ENCODE data around the gene KBTBD3. TPM values are rescaled to one million over a fixed set of nuclear protein-coding genes. Genes with fewer than 3 reads are reported as not detected.
A peak's percentile ranks its signal among the peaks of the same experiment; 100 is the strongest.

KBTBD3 gene
- polyA plus RNA-seq, 2 of the 4 experiments (the other 2 are of a cell fraction) = 3.7 to 6.9 TPM

DNA sequence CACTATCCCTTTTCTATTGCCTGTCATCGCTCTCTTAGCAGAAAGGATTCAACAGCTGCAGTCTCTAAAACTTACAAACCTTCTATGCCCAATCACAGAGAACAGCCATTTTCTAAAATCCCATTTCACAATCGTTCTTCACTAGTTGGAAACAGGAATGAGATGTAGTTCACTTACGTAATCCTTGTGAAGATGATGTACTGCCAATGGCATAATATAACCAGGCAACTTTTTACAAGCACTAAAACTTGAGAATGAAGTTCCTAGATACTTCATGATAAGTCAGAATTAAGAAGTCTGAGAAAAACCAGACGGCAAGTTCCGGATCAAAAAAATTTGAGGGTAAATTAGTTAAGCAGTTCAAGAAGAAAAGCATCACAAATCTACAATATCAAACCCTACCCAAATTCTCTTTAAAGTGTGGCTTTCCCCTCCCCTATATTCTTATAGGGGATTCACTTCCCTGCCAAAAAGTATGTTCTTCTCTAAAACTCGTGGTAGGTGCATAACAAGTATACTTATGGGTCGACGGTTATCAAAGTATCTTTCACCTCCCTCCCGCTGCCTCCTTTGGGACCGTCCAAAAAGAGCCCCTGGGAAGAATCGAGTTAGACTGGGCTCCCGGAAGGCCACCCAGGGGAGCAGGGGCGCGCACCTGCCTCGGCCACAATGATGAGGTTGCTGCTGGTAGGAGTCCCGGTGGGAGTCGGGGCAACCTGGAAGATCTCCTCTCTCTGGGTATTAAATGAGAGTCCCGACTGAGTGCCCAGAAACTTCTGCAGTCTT, 55.8 kb downstream of the KBTBD3 start:
- TF ChIP-seq FOSB (CRISPR knock-in tag; IDR thresholded peaks at IDR 0.05) (no peak), CTCF (IDR thresholded peaks at IDR 0.05) (no peak), ZFP36 (IDR thresholded peaks at IDR 0.05; ENCODE audit: borderline replicate concordance, partially characterized antibody) (no peak), CEBPB (IDR thresholded peaks at IDR 0.05) (no peak; a peak in 1 of 4 replicates), KDM1A (IDR thresholded peaks at IDR 0.05; ENCODE audit: low read depth) (no peak), POLR2A (IDR thresholded peaks at IDR 0.05; ENCODE audit: low read length) (no peak), HOXA7 (CRISPR knock-in tag; IDR thresholded peaks at IDR 0.05) (no peak), CHD4 (IDR thresholded peaks at IDR 0.05; ENCODE audit: borderline replicate concordance) (no peak)
- TF ChIP-seq, protein P1, sequence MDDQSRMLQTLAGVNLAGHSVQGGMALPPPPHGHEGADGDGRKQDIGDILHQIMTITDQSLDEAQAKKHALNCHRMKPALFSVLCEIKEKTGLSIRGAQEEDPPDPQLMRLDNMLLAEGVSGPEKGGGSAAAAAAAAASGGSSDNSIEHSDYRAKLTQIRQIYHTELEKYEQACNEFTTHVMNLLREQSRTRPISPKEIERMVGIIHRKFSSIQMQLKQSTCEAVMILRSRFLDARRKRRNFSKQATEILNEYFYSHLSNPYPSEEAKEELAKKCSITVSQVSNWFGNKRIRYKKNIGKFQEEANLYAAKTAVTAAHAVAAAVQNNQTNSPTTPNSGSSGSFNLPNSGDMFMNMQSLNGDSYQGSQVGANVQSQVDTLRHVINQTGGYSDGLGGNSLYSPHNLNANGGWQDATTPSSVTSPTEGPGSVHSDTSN (IDR thresholded peaks at IDR 0.05) = no peak
- ChIA-PET POLR2A (no interaction called here), CTCF (no interaction called here)
- ATAC-seq (peak; percentile 24 to 41; a peak in 5 of 6 replicates), FAIRE-seq (no peak), DNase-seq (ENCODE audit: low read depth in 1 of 2, low spot score in 1 of 2) (no peak)
- Histone ChIP-seq H3K4me3 (peak overlapping the region; percentile 72), H3K27ac (peak overlapping the region; percentile 74 to 96), H3K9me3 (no peaks in the 10 kb centered on the region), H3K4me2 (peak overlapping the region; percentile 81), H3K4me1 (peaks cover 21% of the 10 kb centered on the region)
- 29% methylated on average over 15 of the region's 18 CpGs for WGBS (ENCODE audit: missing lambda C conversion rate)

GRCh38 chr11:106017093-106017492, 60.1 kb downstream of the KBTBD3 start:
- 94% methylated on average over 2 of the region's 2 CpGs for WGBS (ENCODE audit: missing lambda C conversion rate)
- FAIRE-seq = no peak
- POLR2A ChIA-PET = no interaction called here

GRCh38 chr11:106015066-106015465, 62.1 kb downstream of the KBTBD3 start:
- POLR2A ChIA-PET = no interaction called here
- Histone ChIP-seq H3K9me3 (no peaks in the 10 kb centered on the region), H3K27ac (no peak overlapping the region), H3K4me3 (no peak overlapping the region), H3K4me2 (no peak overlapping the region), H3K4me1 (peaks cover 10% of the 10 kb centered on the region; the same call in 2 of the 3 replicates)
- CTCF ChIA-PET = no interaction called here
- TF ChIP-seq PHF8 (IDR thresholded peaks at IDR 0.05; ENCODE audit: borderline replicate concordance, low read depth) = no peak
- TF ChIP-seq, protein P2, sequence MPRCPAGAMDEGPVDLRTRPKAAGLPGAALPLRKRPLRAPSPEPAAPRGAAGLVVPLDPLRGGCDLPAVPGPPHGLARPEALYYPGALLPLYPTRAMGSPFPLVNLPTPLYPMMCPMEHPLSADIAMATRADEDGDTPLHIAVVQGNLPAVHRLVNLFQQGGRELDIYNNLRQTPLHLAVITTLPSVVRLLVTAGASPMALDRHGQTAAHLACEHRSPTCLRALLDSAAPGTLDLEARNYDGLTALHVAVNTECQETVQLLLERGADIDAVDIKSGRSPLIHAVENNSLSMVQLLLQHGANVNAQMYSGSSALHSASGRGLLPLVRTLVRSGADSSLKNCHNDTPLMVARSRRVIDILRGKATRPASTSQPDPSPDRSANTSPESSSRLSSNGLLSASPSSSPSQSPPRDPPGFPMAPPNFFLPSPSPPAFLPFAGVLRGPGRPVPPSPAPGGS (IDR thresholded peaks at IDR 0.05) = no peak
- TF ChIP-seq CBX8 (IDR thresholded peaks at IDR 0.05) = no peak
- TF ChIP-seq JUN (IDR thresholded peaks at IDR 0.05) = no peak
- no peak for TF ChIP-seq ZFP36 (IDR thresholded peaks at IDR 0.05; ENCODE audit: borderline replicate concordance, partially characterized antibody)
- no peak for TF ChIP-seq NR3C1 (IDR thresholded peaks at IDR 0.05)
- FAIRE-seq (no peak), DNase-seq (ENCODE audit: low read depth in 1 of 2, low spot score in 1 of 2) (no peak), ATAC-seq (no peak)
- 88% methylated on average over 2 of the region's 2 CpGs for WGBS (ENCODE audit: missing lambda C conversion rate)

More at GRCh38 chr11:106017093-106017492, 60.1 kb downstream of the KBTBD3 start:
- CTCF ChIA-PET = no interaction called here
- H3K4me3 ChIP-seq = no peak overlapping the region
- DNase-seq (ENCODE audit: low read depth in 1 of 2, low spot score in 1 of 2) (no peak), ATAC-seq (no peak)
- H3K4me1 ChIP-seq = peaks cover 21% of the 10 kb centered on the region
- no peak overlapping the region for H3K27ac ChIP-seq
- H3K4me2 ChIP-seq = no peak overlapping the region
- H3K9me3 ChIP-seq = no peaks in the 10 kb centered on the region
- no peak for TF ChIP-seq TFCP2L1 (CRISPR knock-in tag; IDR thresholded peaks at IDR 0.05)
- no peak for TF ChIP-seq HDAC2 (IDR thresholded peaks at IDR 0.05)

GRCh38 chr11:106014620-106015019, 62.5 kb downstream of the KBTBD3 start:
- Histone ChIP-seq H3K27ac (no peak overlapping the region), H3K4me2 (no peak overlapping the region), H3K4me3 (no peak overlapping the region), H3K9me3 (no peaks in the 10 kb centered on the region), H3K4me1 (peaks cover 8% of the 10 kb centered on the region; the same call in 1 of the 3 replicates)
- CTCF ChIA-PET = no interaction called here
- DNase-seq (ENCODE audit: low read depth in 1 of 2, low spot score in 1 of 2) (no peak), FAIRE-seq (no peak), ATAC-seq (no peak)
- POLR2A ChIA-PET = no interaction called here
- 86% methylated on average over 2 of the region's 2 CpGs for WGBS (ENCODE audit: missing lambda C conversion rate)
- TF ChIP-seq FOSB (CRISPR knock-in tag; IDR thresholded peaks at IDR 0.05) (no peak), ATOH8 (CRISPR knock-in tag; IDR thresholded peaks at IDR 0.05; ENCODE audit: low read depth) (no peak), HOXB13 (CRISPR knock-in tag; IDR thresholded peaks at IDR 0.05; ENCODE audit: low read depth) (no peak), FOSL2 (IDR thresholded peaks at IDR 0.05) (no peak), FOSL2 (CRISPR knock-in tag; IDR thresholded peaks at IDR 0.05) (no peak), RAD21 (conservative IDR thresholded peaks at IDR 0.05 in 1 of 2, IDR thresholded peaks at IDR 0.05 in 1 of 2) (no peak), FOXS1 (CRISPR knock-in tag; IDR thresholded peaks at IDR 0.05) (no peak)
- TF ChIP-seq, protein P3, sequence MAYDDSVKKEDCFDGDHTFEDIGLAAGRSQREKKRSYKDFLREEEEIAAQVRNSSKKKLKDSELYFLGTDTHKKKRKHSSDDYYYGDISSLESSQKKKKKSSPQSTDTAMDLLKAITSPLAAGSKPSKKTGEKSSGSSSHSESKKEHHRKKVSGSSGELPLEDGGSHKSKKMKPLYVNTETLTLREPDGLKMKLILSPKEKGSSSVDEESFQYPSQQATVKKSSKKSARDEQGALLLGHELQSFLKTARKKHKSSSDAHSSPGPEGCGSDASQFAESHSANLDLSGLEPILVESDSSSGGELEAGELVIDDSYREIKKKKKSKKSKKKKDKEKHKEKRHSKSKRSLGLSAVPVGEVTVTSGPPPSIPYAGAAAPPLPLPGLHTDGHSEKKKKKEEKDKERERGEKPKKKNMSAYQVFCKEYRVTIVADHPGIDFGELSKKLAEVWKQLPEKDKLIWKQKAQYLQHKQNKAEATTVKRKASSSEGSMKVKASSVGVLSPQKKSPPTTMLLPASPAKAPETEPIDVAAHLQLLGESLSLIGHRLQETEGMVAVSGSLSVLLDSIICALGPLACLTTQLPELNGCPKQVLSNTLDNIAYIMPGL (CRISPR knock-in tag; IDR thresholded peaks at IDR 0.05; ENCODE audit: borderline replicate concordance) = no peak

All from A549 (cell line).